HG02763 (cell line): ENCODE measurements around the gene RBM6.

Experiments
- ATAC-seq: cut with Tn5 transposase; IDR thresholded peaks from one replicate; pipeline ENCODE4 v1.9.1; 2021; ENCODE audit warnings: mild to moderate bottlenecking, moderate library complexity; ENCODE audit not compliant: unreplicated experiment

Gene RBM6

DNA sequence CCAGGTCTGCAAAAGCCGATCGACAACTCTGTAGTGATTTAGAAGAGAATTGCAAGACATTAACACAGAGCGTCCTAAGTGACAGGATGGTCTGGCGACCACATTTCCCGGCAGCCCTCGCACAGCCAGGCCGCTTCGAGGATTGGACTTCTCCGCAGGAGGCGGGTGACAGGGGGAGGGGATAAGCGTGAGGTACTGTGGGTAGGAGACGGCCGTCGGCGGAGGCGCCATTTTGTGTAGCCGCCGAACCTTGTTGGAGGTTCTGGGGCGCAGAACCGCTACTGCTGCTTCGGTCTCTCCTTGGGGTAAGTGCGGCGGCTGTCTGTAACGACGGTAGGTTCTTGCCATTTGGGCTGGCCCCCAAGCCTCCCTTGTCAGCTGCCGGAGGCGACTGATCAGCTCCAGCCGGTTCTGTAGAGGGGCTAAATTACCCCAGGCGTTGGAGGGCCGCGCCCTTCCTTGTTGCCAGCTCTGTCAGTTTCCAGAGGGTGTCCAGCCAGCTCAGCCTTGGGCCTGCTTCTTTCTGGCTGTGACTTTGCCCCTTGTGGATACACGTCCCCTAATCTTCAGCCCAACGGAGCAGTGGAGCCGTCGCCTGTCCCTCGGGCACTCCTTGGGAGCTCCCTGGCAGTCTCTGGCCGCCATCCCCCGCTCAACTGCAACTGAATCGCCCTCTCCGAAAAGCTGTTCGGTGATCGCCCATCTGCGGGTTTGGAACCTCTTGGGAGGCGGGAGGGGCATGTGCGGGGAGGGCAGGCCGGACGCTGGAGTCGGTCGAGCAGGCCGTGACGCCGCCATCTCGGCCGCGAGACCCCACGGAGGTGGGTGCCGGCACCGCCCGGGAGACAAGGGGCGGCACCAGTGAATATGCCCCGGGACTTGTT, 149.0 kb downstream of the RBM6 start, which contains the start of gene RBM5:
TSS of gene RBM5 (plus strand) at position 195 of the 884 bp plus-strand sequence. CDS start 1,516 bp downstream, outside the sequence.
- peak; percentile 94 for ATAC-seq

DNA sequence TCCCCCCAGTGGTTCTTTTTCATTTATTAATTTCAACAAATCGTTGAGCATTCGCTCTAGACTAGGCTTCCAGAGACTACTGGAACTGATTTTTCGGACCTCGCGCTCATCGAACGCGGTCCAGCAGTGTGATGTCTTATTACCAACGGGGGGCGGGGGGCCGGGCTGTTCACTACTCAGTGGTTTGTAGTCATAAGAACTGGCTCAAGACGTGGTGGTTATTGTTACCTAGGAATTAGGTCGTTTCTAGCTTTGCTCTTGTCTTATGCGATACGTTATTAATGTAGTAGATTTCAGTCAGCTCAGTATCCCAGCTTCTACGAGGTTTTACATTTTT, 149.6 kb downstream of the RBM6 start:
- ATAC-seq: no peak

DNA sequence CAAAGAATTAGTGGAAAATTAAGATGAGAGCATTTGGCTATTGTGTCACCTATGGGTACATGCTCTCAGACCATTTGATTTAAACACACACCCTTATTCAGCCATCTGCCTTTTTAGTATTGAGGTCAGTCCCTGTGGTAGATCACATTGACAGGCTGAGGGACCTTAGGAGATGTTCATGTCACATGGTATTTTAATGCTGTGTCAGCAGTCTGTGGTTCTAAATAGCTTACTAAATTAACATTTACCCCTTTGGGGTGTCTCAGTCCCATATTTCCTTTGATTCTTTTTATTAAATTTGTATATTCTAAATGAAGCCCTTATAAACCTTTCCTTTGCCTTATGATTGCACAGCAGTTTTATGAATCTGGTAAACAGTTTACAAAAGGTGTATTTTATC, 151.0 kb downstream of the RBM6 start:
- ATAC-seq: no peak

DNA sequence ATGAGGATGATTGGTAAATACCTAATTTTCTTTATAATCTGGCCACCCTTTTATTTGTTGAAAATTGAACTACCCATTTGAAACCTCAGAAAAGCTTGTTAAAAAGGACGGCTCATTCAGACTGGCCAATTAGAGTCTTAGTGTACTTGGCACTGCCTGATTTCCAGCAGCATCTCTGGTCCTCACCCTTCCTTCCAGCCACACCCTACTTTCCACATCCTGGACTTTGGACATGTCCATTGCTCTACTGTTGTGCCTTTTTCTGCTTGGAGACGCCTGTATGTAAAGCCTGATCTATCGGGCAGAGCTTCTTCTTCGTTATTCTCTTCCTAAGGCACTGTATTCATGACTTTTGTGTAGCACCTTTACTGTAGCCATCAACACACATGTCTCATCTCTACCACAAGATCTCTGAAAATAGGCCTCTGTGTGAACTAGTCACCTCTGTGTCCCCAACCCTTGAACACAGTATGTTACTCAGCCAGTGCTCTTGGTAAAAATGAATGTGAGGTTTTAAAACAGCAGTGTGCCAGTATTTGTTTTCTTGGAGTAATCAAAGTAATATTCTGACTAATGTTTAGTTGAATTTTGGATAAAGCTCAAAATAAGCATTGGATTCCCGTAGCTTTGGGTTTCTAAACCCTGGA, 155.5 kb downstream of the RBM6 start:
- ATAC-seq: no peak

DNA sequence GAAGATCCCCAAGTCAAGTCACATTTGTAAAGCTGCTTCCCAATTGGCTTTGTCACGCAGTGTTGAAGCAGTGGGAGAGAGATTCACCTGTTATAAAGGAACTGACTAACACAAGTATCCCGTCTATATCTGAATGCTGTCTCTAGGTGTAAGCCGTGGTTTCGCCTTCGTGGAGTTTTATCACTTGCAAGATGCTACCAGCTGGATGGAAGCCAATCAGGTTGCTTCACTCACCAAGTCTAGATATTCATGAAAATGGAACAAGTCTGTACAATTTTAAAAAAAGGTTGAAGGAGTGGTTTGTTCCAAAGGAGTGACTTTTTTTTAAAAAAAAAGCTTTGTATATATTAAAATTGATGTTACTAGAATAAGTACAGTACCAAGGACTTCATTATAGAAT, 160.4 kb downstream of the RBM6 start:
- no peak for ATAC-seq

DNA sequence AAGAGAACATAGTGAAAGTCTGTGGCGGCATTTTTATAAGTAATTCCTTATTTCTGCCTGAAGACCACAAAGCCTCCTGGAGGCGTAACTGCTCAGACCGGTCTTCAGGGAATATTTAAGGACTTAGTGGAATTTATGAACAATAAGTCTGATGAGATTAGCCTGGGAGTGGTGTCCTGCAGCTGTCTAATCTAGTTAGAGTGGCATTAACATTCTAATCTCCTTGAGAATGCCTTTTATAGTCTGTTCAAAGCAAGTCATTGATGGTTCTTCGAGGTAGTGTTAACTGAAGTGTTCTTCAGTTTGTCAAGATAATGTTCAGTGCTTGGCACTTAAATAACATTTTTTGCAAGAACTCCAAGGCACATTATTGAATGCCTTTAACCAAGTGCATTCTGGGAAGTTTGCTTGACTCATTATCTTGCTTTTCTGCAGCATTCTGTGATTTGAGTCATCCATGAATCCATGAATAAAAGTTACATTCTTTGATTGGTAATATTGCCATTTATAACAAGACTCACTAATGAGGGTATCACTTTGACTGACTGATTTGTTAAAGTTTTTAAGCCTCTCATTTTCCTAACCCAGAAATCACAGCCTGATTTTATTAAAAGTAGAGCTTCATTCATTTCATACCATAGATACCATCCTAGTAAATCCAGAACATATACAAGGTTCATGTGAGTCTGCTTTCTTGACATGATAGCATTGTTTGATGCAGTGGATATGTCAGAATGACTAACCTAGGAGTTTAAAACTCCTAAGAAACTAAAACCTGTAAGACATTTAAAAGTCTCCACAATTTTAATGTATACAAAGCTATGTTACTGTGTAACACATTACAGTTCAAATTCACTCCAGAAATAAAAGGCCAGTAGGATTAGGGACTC, 161.3 kb downstream of the RBM6 start:
- ATAC-seq: no peak

DNA sequence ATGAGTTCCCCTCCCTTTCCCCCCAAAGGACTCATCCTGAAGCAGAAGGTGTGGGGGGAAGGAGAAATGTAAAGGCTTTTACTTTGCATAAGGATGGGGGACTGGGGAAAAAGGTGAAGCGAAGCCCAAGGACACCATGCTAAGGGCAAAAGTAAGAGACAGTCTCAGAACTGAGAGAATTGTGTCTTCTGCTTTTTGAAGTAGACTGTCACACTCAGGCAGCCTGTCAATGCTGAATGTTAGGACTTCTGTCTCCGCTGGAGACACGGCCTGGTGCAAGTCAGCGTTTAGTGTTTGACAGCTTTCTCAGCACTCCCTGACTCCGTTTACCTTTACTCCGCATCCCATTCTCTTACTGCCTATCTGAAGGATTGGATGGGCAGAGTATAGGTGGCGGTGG, 162.6 kb downstream of the RBM6 start:
- ATAC-seq: no peak

DNA sequence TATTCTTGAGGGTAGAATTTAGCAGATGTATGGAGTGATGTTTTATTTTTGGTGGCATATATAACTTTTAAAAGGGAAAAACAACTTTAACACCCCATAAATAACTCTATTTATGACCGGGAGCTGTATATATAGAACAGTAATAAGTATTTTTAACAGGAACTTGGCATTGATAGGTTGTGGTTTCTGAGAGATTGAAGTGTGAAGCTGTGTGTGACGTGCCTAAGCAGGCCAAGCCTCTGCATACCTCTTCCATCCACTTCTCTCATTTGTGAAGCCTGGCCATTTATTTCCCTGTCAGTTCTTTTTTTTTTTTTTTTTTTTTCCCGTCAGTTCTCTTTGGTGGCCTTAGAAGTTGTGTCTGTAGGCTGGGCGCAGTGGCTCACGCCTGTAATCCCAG, 171.8 kb downstream of the RBM6 start:
- ATAC-seq: no peak

DNA sequence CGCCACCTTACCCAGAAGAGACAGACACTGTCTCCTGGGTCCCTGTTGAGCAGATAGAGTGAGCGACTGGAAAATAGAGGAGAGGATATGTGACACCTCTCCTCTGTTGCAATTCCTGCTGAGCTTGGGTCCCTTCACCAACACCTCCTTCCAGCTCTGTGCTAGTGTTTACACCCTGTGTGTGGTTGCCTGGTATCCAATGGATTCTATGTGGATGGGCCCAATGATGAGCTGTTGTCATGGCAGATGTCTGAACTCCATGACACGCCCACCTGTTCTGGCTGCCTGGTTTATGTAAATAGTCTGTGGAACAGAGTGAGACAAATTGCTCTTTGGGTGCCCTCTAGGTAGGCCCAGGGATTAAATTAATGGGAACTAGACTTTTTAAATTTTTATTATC, 172.5 kb downstream of the RBM6 start:
- ATAC-seq: no peak

DNA sequence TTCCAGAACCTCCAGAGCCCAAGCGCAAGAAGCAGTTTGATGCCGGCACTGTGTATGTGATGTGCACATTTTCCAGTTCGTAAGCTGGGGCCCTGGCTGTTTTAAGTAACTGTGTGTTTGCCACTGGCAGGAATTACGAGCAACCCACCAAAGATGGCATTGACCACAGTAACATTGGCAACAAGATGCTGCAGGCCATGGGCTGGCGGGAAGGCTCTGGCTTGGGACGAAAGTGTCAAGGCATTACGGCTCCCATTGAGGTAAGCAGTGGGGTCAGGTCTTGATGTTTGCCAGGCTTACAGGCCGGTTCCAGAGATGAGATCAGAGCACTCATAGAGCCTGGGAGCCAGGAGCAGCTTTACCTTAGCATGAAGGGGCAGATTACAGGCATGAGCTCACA, 177.2 kb downstream of the RBM6 start:
- ATAC-seq: no peak

DNA sequence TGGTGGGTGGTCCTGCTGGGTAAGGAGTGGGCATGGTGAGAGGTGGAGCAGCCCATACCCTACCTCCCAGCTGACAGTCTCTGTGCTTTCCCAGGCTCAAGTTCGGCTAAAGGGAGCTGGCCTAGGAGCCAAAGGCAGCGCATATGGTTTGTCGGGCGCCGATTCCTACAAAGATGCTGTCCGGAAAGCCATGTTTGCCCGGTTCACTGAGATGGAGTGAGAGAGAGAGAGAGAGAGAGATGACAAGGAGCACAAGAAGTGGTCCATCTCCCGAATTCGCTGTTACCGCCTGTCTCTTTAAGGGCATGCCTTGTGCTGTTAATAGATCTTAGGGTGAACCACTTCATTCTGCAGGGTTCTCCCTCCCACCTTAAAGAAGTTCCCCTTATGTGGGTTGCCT, 178.3 kb downstream of the RBM6 start:
- ATAC-seq: no peak

DNA sequence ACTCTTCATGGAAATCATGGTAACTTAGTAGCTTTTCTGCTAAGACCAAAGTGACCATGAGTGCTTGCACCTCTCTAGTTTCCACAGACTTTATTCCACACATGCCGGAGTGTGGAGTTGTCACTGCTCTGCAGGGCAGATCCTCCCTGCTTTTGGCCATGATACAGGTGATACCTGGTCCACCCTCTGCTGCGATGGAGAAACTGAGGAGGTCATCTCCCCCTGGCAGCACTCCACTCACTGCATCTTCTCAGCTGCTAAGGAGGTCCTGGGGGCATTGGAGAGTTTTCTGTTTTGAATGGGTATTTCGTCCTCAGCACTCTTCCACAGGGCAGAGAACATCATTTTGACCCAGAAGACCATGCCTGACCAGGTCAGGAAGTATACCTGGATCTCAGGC, 179.8 kb downstream of the RBM6 start:
- ATAC-seq: no peak

DNA sequence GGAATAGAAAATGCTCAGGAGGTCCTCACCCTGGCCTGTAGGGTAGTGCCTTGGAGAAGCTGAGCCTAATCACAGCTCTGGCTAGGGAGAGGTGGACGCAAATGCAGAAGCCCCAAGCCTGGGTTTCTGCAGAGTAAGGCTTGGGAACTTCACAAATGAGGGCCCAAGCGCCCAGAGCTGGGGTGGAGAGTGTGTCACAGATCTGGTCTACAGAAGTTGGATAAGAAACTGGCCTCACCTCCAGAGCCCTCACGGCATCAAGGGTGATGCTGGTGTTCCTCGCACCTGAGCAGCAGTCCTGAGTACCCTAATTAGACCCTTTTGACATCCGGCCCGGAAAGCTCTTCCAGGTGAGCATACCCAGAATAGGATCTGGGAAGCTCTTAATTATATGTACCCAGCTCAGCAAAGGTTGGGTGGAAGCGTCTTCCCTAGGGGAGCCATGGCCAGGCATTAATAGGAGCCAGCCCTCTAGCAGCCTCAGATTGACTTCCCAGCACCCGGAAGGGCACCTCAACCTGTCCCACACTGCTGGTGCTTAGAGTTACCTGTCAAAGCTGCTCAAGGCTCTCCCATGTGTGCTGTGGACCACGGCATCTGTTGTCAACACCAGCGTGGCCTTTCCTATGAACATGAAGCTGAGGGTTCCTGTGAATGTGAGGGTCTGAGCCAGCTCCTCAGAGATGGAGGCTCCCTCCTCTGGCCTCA, 180.6 kb downstream of the RBM6 start:
- ATAC-seq: no peak

DNA sequence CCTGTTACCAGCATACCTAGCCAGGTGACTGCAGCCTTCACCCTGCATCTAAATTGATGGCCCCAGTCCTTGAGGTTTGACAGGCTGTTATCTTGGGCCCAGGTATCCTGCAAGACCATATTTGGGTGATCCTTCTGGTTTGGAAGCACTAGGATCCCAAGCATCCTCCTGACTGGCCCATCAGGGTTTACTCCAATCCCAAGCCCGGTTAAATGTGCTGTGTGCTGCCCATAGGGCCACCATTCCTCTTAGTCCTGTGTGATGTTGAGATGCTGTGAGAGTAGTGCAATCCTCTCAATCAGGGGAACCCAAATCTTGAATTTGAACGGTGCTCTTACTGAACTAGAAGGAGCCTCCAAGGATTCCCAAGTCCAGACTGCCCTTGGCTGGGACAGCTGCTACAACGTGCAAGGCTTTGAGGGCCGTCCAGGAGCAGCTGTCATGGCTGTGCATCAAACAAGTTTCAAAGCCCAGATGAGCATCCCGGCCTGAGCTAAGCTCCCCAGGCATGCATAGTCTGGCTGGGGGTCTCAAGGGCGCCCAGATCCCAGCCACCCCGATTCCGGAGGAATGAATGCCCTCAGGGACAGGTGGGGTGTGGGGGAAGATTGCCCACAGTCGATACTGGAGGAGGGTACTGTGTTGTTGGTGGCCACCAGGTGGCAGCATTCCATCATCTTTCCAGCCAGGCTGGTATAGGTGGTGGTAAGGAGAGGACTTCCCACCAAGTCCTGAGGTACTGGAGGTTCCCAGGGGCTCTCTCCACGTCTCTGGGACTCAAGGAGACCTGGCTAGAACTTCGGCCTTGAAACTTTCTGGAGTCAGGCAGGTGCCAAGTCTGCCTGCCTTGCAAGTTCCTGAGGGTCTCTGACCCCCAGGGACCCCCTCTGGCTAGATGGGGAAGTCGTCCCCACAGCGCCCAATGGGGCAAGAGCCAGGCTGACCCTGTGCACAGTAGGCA, 181.4 kb downstream of the RBM6 start:
- peak; percentile 49 for ATAC-seq

DNA sequence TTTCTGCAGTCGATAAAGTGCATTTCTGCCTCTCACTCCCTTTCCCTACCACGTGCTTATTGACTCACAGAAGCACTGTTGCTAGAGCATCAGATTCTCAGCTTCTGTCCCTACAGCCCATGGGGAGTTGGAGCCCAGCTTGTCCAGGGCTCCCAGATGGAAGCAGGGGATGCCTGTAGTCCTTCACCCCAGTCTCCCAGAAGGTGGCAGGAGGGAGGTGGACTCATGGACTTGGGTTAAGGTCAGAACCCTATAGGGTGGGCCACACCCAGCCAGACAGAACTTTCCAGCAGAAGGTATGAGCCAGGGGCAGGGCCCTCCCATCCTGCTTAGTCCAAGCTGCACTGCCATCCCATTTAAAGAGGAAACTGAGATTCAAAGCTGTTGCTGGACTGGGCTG, 182.1 kb downstream of the RBM6 start:
- ATAC-seq: no peak

DNA sequence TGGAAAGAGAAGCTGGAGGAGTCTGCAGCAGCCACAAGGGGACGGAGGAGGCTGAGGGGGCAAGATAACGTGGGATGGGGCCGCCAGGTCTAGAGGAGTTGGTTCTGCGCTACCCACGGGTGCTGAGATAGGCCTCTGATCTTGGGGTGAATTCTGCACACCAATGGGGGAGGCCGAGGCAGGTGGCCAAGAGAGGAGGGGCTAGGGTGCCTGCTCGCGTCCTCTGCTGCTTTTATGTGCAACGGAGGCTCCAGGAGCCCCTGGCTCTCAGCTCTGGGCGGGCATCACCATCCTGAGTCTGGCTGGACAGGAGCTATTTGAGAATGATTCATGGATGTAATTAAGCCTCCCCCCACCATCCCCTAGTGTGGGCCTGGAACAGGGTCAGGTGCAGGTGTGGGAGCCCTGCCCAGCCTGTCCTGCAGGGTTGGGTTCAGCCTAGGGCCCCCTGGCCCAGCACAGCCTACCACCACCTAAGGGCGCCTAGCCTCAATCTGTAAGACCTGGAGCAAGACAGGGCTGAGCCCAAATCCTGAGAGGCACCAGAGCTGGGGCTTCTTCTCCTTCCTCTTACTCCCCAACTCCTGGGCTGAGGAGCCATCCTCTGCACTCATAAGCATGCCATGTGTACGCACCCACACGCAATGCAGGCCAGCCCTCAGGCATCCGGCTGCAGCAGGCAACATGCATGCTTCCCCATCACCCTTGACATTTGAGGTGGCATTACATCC, 182.9 kb downstream of the RBM6 start:
- no peak for ATAC-seq

DNA sequence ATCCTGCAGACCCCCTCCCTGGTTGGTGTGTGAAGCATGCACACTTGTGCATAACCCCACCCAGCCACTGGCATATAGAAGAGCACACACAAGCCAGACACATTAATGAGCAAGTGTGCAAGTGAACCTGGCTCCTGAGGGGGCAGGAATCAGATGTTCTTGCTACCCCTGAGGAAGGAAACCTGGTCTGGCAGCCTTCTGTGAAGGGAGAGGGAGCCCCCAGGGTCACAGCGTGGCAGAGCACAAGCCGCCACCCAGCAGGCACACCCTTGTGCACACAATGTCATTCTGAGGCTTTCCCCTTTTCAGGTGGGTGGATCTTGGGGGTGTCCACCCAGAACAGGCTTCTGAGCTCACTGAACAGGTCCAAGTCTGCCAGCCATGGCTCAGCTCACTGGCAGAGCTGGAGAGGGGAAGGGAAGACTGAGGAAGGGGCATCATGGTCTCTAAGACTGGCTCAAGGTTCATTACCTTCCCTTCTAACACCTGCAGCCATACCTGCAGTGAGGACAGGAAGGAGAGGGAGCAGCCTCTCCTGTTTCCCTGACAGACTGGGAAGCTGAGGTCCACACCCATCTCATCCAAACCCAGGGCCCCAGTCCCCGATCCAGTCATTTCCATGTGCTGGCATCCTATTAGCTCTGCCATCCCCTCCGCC, 183.6 kb downstream of the RBM6 start:
- no peak for ATAC-seq

DNA sequence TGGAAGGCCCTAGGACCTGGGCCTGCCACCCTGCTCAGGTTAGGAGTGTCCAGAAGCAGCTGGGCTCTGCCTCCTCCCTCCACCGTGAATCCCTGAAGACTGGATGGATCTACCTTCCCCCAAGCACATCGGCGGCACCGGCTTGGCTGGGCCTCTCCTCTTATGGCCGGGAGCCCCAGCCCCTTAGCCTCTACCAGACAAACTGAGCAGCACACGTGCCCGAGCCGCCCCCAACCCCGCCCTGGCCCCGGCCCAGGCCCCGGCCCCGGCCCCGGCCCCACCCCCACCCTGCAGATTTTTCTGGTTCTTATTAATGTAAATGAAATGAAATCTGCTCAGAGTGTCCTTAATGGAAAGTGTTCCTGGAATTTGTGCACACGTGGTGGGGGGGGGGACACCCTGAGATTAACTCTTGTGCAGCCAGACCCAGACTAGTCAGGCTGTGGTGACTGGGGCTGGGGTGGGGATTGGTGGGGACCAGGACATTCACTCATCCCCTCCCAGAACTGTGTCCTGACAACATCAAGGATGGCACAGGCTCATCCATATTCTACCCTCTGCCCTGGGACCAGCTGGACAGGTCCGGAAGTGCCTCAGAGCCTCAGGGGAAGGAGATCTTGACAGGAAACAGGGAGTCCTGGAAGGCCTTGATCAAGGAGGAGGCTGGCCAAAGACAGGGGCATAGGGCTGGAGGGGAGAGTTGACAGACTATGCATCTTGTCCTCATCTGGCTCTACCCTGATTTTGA, 184.3 kb downstream of the RBM6 start:
- ATAC-seq: no peak
